ENCODE data around the gene TAF4B.
"Not testable (repeated sequence)": the region's sequence is repeated elsewhere in the genome, so short reads cannot be mapped to it uniquely, and the experiment has no call there.

GRCh38 chr18:26238718-26239117, 12.5 kb downstream of the TAF4B start:
- not testable (repeated sequence) for TF ChIP-seq CTCF (IDR thresholded peaks at IDR 0.05; ENCODE audit: insufficient read depth, low read length, poor library complexity, severe bottlenecking); EZH2phosphoT487 (conservative IDR thresholded peaks at IDR 0.05; ENCODE audit: low read length)

All from SU-DHL-6 (cell line).